HG02678 (cell line): ENCODE results near the gene FKBP9.
A peak's percentile ranks its signal among the peaks of the same experiment; 100 is the strongest.
"Not testable (repeated sequence)": the region's sequence is repeated elsewhere in the genome, so short reads cannot be mapped to it uniquely, and the experiment has no call there.

ENCODE experiments used
- ATAC-seq: cut with Tn5 transposase; IDR thresholded peaks from one replicate; pipeline ENCODE4 v1.9.1; 2021; ENCODE audit warnings: mild to moderate bottlenecking, moderate library complexity; ENCODE audit not compliant: unreplicated experiment

The FKBP9 gene

GRCh38 chr7:32952876-32953275 is 4.4 kb upstream of the FKBP9 start:
- no peak for ATAC-seq

- ATAC-seq = no peak
Measured at GRCh38 chr7:32958046-32959025, 1.1 kb downstream of the FKBP9 start.

- ATAC-seq = not testable (repeated sequence)
Measured at GRCh38 chr7:32963880-32964301, 6.7 kb downstream of the FKBP9 start.

DNA sequence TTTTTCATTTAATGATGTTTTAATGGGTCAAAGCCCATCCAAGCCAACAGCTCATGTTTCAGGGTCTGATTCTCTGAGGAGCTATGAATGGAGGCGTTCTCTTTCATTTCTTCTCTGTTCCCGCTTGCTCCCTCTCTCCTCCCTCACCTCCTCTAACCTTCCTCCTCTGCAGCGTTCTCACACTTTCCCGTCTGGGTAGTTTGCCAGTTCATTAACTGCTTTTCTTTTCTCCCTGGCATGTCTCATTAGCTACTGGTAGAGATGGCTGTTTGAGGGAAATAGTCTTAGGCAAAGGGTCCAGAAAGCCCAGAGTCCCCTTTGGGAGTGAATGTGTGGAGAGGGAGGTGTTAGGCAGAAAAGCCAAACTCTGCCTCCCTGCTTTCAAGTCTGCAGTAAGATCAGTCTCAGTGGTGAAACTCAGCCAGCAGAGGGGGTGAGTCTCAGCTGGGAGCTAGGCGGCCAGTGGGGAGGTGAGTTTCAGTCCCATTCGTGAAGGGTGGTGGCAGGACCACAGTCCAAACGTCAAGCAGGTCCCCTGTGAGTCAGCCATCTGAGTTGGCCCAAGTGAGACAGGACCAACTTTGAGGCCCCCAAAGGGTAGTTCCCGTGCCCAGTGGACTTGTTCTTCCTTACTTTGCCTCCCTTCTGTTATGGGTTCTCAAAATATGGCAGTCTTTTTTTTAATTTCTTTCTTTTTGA is 7.4 kb downstream of the FKBP9 start:
- ATAC-seq = peak; percentile 97

DNA sequence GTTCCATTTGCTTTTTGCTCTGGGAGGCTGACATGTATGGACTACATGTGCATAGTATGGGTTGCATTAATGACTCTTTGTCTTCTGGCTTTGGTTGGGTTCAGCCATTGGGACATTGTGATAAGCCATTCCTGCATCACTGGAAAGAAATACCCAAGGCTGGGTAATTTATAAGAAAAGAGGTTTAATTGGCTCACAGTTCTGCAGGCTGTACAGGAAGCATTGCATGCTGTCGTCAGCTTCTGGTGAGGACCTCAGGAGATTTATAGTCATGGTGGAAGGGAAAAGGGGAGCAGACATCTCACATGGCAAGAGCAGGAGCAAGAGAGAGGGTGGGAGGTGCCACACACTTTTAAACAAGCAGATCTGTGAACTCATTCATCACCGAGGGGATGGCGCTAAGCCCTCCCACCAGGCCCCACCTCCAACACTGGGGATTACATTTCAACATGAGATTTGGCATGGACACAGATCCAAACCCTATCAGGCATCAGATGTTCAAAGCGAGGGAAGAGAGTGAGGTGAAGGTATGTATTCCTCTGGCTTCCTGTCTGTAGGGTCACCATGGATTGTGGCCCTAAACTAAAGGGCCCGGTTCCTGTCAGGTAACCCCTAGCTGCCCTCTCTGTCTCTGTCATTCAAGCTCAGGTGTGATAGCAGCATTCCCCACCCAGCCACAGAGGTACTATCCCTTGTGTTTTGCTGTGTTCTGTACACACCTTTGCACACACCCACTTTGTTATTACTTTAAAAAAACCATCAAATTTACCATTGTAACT is 9.4 kb downstream of the FKBP9 start:
- ATAC-seq = not testable (repeated sequence)

DNA sequence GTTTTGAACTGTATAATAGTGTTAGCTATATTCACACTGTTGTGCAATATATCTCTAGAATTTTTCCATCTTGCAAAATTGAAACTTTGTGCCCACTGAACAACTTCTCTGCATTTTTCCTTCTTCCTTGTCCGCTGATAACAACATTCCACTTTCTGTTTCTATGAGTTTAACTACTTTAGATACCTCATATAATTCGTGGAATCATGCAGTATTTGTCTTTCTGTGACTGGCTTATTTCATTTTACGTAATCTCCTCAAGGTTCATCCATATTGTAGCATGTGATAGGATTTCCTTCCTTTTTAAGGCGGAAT is 10.0 kb downstream of the FKBP9 start:
- ATAC-seq = not testable (repeated sequence)

DNA sequence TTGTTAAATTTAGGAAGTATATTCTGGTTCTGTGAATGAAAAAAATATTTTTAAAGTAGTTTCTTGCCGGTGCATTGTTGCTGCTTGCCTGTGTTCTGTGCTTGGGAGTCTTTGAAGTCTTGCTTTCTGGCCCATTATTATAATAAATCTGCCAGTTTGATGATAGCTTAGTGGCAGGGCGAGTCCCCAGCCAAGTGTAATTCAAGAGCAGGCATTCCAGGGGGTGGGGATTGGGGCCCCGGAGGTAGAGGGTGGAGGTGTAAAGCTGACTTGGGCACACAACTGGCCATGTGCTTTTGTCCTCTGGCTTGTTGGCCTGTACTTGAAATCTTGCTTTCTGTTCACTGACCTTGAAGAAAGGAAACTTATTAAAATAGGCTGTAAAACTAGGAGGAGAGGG is 14.7 kb downstream of the FKBP9 start:
- ATAC-seq = not testable (repeated sequence)

DNA sequence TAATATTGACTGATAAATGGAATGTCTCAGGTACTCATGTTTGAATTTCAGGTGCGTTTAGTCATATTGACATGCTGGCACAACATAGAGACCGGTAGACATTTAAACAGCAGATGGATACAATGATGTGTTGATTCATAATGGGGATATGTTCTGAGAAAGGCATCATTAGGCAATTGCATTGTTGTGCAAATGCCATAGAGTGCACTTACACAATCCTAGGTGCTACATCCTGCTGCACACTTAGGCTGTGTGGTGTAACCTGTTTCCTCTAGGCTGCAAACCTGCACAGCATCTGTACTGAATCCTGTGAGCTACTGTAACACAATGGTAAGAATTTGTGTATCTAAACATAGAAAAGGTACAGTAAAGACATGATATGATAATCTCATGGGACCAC is 19.9 kb downstream of the FKBP9 start:
- ATAC-seq = not testable (repeated sequence)

- not testable (repeated sequence) for ATAC-seq
Measured at GRCh38 chr7:32979246-32979645, 22.0 kb downstream of the FKBP9 start.

- not testable (repeated sequence) for ATAC-seq
Measured at GRCh38 chr7:32979902-32980301, 22.7 kb downstream of the FKBP9 start.

DNA sequence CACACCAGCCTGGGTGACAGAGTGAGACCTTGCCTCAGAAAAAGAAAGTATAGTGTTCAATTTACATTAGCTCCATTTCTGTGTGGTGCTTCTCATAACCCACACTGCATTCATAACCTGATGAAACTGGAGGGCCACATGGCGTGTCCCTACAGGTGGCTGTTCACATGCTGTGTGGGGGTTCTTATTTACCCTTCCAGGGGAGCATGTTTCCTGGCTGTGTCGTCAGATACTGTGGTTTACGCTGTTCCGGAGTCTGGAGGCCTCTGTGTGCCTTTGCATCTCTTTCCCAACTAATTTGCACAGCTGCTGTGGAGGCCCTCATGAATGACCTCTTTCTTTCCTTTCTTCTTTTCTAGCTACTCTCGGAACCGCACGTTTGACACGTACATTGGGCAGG is 30.9 kb downstream of the FKBP9 start:
- ATAC-seq = peak; percentile 88

DNA sequence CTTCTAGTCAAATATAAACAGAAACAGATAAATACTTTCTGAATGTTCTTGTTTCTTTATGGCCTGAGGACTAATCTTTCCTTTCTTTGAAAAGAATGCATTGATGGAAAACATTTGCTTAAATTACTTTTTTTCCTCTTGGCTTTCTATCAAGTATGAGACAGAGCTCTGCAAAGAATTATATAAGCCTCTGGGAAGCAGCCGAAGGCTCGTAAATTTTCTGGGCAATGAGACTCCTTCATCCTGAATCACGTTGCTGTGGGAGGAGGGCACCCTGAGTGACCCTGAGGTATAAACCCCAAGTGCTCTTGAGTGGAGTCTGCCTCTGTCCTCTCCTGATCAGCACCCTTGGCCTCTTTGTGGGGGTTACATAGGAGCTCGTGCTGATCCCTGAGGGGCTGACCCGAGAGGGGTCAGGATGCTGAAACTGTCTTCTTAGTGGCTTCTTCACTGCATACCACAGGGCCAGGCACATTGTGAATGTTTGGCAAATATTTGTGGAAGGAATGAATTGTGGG is 33.9 kb downstream of the FKBP9 start:
- not testable (repeated sequence) for ATAC-seq

DNA sequence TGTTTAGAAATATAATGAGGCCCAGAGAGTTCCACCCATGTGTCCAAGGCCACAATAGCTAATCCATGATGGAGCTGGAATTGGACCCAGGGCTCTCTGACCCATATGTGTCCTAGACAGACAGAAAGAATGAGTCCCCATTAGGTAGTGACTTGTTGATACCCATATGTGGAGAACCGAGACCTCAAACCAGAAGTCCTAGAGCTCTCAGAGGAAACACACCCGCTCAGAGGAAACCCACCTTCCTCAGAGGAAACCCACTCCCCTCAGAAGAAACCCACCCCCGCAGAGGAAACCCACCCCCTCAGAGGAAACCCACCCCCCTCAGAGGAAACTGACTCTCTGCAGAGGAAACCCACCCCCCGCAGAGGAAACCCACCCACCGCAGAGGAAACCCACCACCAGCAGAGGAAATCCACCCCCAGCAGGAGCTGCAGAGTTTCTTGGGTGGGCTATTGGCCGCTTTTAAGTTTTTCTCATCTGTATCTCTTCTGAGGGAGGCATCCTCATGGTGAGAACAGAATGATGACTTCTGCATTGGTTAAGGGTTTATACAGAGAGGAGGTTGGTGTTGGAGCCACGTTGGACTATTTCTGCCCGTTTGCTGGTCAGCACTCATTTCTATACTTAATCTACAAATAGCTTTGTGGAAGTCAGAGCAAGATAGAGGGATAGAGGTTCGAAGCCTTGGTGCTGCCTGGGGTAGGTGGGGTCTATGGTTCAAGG is 34.9 kb downstream of the FKBP9 start:
- not testable (repeated sequence) for ATAC-seq

GRCh38 chr7:32992750-32993149 is 35.5 kb downstream of the FKBP9 start:
- not testable (repeated sequence) for ATAC-seq

- ATAC-seq = peak; percentile 9
Measured at GRCh38 chr7:32997956-32998355, 40.7 kb downstream of the FKBP9 start.

DNA sequence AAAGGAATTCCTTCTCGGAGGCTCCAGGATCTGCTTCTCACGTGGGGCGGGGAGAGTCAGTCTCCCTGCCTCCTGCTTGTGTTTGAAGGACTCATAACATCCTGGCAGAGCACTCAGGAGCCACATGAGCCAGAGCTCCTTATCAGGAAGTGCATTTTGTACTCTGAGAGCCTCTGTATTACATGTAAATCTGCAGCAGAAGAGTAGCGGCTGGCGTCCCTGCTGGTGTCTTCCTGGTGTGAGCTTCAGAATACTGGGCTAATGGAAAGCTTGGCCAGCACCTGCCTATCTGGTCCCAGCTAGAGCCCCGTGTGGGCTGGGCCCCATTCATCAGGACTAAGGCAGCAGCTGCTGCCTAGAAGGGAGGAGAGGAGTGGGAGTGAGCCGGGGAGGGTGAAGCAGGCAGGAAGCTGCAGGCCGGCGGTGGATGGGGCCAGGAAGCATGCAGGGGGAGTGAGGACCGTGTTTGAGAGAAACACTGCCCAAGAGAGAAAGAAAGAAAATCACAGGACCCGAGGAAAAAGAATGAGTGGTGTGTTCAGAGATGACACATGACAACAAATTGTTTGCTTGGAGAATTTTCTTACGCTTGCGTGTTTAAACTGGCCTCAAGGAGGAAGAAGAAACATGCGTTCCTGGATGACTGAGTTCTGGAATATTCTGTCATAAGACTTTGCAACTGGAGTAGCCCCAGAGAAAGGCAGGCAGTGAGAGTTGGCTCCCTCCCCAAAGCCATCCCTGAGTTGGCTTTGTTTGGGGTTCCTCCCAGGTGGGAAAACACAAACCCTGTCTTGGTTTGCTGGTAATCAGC is 41.3 kb downstream of the FKBP9 start:
- ATAC-seq = peak; percentile 72

GRCh38 chr7:32999380-32999779 is 42.1 kb downstream of the FKBP9 start:
- not testable (repeated sequence) for ATAC-seq

GRCh38 chr7:33003111-33003510 is 45.9 kb downstream of the FKBP9 start:
- ATAC-seq = not testable (repeated sequence)

- ATAC-seq = not testable (repeated sequence)
Measured at GRCh38 chr7:33004104-33004616, 46.9 kb downstream of the FKBP9 start.
